ENCODE results near the gene KLHL28.

- TF ChIP-seq EP300 (IDR thresholded peaks at IDR 0.05; ENCODE audit: low read depth) (no peak), POLR2A (IDR thresholded peaks at IDR 0.05) (no peak), POLR2AphosphoS5 (IDR thresholded peaks at IDR 0.05) (no peak), CTCF (IDR thresholded peaks at IDR 0.05) (no peak)
Measured at GRCh38 chr14:44960146-44960545, 1.6 kb downstream of the KLHL28 start.
